Stimulated activated naive CD4-positive, alpha-beta T cell treated with Interleukin-2 at 50 U/mL for 16 hours (primary cell): ENCODE data around the gene TTC7B.

Source experiments
- DNase-seq: peaks from one replicate; lab custom pipeline; 2025; lab: John Stamatoyannopoulos, UW

Gene TTC7B

DNA sequence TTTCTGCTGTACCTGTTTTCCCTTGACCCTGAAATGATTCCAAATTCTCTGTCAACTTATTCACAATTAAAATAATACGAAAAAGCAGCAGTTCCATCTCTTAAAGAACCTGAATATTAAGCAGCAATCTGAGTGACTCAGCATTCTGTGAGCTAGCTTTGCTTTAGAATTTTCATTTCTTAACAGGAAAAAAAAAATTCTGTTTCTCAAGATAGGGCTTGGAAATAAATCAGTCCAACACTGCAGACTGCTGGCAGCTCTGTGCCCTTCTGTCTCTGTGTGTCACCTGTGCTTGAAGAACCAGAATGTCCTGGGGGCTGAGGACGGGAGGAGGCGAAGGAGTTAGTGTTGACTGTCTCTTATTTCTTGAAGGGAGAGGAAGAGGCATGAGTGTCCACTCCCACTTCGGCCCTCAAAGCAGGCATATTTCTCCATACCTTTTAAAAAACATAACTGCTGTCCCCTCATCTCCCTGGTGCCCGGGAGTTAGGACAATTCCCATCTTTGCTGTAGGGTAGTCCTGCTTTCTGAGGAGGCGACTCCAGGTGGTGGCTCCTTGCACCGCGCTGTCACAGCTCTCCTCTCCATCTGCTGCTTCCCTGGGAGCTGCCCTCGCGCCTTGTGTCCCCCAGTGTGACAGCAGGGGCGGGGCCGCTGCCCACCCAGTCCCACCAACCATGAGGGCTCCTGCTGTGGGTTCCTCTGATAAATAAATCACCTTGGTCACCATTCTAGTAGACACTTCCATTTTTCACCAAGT, 216.3 kb downstream of the TTC7B start:
- no peak for DNase-seq

- DNase-seq: no peak
Measured at GRCh38 chr14:90599339-90599738, 216.9 kb downstream of the TTC7B start.

DNA sequence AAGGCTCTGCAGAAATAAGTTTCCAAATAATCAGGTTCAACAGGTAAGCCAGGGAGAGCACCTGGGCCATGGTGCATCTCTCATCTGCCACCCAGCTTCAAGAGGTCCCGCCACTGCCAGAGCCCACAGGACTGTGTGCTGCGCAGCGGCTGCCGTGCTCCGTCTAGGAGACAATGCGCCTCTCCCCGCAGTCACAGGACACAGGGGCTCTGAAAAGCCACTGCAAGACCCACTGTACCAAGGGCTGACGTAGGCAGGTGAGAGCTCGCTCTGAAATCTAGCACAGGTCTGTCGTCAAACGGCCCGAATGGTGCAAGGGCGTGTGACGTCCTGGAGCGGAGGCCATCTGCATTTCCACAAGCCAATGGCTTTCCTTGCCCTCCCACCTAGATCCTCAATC, 218.3 kb downstream of the TTC7B start:
- no peak for DNase-seq

DNA sequence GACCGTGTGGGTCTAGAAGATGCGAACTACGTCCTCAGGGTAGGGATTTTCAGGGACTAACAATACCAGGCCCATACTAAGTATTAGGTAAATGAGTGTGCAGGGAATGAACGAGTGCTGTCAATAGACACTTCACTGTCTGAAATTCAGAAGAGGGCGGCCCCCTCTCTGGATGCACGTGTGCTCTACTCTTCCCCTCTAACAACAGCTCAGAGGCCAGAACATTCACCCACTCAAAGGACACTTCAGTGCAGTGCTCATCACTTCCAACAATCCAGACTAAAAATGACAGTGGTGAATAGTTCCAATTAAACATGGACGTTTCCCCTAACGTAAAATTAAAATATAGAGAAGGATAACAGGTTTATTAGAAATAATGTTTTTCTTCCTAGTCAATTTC, 219.5 kb downstream of the TTC7B start:
- no peak for DNase-seq

- DNase-seq: no peak
Measured at GRCh38 chr14:90593254-90594040, 222.8 kb downstream of the TTC7B start.

GRCh38 chr14:90592655-90593054, 223.6 kb downstream of the TTC7B start:
- DNase-seq: no peak

GRCh38 chr14:90587918-90588317, 228.3 kb downstream of the TTC7B start:
- DNase-seq: no peak

DNA sequence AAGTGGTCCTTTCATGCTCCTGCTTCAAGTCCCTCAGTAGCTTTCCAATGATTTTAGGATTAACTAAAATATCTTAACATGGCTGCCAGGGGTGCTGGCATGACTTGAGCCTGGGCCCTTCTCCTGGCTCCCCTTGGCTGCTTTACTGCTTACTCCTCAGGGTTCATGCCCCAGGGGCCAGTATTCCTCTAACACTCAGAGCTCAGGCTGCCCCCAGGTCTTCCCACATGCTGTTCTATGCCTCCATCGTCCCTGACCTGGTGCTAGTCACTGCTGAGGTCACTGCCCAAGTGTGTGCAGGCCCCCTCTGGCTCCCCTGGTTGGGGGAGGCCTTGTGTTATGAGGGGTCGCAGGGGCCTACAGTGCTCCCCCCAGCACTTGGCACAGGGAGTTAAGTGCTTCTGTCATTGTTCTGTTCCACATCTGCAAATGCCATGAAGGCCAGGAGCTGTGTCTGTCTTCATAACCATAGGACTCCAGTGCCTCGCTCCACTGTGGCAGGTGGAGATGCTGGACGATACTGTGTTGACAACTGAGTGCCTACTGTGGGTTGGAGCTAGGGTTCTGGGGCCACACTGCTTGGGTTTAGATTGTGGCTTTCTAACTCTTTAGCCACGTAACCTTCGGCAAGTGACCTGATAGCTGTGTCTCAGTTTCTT, 228.8 kb downstream of the TTC7B start:
- no peak for DNase-seq

- no peak for DNase-seq
Measured at GRCh38 chr14:90585106-90585505, 231.1 kb downstream of the TTC7B start.

- no peak for DNase-seq
Measured at GRCh38 chr14:90583916-90584605, 232.2 kb downstream of the TTC7B start.

- no peak for DNase-seq
Measured at GRCh38 chr14:90583427-90583826, 232.8 kb downstream of the TTC7B start.

- no peak for DNase-seq
Measured at GRCh38 chr14:90582166-90582565, 234.1 kb downstream of the TTC7B start.

GRCh38 chr14:90581745-90582144, 234.5 kb downstream of the TTC7B start:
- no peak for DNase-seq

DNA sequence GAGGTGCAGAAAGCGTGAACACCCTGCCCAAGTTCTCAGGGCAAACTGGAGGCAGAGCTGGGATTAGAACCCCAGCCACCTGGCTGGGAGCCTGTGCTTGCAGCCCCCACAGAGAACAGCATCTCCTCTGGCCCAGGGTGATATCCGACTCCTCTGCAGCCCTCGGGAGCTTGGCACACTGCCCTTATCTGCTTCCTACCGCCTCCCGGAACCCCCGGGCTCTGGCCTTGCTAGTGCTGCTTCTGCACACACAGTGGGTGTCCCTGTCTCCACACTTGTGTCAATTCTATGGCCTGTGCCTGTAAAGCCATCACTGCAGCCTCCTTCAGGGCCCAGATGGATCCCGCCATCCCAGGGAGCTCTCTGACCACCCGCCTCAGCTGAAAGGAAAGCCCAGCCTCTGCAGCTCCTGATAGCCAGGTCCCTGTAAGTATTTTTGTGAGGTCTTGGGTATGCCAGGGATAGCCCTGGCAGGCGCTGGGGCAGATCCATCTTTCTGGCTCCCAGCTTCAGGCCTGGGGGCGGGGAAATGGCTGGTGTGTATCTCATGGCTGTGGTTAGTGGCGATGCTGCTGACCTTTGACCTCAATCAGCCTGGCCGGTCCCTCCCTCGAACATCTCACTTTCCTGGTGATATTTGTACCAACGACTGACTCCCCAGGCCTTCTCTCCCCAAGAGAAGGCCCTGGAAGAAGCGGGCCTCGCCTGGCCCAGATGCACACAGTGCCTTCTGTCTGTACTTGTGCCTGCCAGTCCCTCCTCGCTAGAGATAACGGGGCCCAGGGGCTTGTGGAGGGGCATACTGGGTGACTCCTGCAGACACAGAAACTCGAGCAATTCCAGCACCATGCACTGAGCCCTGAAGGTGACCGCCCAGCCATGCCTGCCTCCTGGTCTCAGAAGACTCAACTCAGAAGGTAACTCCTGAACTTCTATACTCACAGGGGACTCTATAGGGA, 235.6 kb downstream of the TTC7B start:
- no peak for DNase-seq

- no peak for DNase-seq
Measured at GRCh38 chr14:90579816-90580215, 236.4 kb downstream of the TTC7B start.

DNA sequence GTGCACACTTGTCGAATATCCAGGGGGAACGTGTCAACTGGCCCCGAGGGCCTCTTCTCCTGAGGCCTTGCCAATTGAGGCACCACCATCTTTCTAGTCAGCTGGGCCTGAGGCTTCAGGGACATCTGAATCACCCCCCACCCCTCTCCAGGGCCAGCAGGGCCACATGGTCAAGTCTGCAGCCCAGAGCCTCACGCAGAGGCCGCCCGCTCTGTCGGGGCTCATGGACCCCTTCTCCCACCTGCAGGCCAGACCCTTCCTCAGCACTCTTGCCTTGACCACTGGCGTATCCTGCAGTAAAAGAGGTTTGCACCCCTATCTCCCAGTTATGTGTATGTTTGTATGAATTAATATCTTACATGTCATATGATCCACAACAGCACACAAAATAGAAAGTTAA, 237.1 kb downstream of the TTC7B start:
- DNase-seq: no peak

DNA sequence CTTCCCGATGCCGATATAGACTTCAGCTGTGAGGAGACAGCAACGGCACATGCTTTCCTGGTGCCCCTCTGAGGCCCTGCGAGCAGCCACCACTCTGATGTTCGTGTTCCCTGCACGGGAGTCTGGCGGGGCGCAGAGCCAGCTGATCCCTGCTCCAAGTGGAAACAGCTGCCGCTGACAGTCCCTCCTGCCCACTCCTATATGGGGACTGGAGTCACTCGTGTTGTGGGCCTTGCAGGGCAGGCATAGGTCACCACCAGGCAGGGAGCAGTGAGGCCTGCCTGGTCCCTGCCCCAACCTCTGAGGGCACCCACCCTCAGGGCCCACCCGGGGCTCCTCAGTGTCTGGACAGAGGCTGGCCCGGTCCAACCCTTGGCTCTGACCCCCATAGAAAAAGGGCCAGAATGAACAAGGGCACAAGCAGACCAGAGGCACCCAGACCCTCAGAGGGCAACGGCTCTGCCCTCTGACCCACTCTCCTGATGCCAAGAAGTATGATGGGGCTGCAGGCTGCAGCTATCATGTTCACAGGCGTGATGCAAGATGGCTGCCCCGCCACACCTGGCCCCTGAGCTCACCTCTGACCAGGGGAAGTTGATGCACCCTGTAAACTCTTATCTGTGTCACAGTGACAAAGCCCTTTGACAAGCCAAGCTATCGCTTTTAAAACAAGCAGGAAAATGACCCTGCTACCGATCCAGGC, 237.8 kb downstream of the TTC7B start:
- no peak for DNase-seq

GRCh38 chr14:90577661-90578282, 238.5 kb downstream of the TTC7B start:
- DNase-seq: no peak

DNA sequence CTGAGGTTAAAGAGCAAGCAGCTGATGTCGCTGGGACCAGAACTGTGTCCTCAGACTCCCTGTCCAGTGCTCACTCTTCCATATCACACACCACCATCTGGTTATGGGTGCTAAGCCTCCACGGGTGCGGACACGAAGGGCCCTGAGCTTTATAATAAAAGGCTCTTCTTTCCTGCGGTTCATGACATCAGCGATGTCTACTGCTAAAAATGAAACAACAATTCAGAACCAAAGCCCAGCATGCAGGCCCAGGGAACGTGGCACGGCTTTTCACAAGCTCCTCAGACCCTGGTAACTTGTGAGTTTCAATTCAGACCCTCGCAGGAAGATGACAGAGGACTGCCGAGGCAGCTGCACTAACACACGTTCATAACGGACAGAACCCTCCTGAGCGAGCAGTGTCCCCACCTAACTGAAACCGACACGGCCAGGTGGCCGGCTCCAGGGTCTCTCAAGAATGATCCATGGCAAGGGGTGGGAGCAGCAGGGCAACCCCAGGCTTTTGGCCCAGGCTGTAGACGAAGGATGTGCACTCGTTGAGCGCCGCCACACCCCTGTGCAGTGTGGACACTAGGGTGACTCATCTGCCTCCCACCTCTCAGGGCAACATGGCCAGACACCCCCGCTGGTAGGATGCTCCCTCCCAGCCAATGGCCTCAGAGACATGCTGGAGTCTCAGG, 239.1 kb downstream of the TTC7B start:
- DNase-seq: no peak

GRCh38 chr14:90576581-90576980, 239.6 kb downstream of the TTC7B start:
- no peak for DNase-seq
